ENCODE measurements around the gene GATAD2B.

GATAD2B gene

GRCh38 chr1:153937331-153937730 is 14.6 kb upstream of the GATAD2B start:
- H3K9me3 ChIP-seq (ENCODE audit: control extremely low read depth in 1 of 5, control insufficient read depth in 4 of 5, insufficient read depth in 2 of 5, low read depth in 1 of 5, low read length in 4 of 5), result no peaks in the 10 kb centered on the region
- H3K4me1 ChIP-seq (ENCODE audit: control extremely low read depth in 1 of 4, control insufficient read depth in 4 of 4, insufficient read depth in 4 of 4, low read length in 3 of 4), result no peaks in the 10 kb centered on the region
- H3K4me3 ChIP-seq (ENCODE audit: control insufficient read depth in 1 of 7, extremely low read depth in 1 of 7, insufficient read depth in 4 of 7, low read depth in 2 of 7, low read length in 6 of 7), result no peak overlapping the region
- H3K36me3 ChIP-seq (ENCODE audit: control insufficient read depth in 4 of 4, insufficient read depth in 4 of 4, low read length in 3 of 4), result peaks cover 11 to 92% (median 75%) of the 10 kb centered on the region in 4 experiments
- no peaks in the 10 kb centered on the region for H3K27me3 ChIP-seq (replicated peaks in 2 of 5; ENCODE audit: control insufficient read depth in 4 of 5, insufficient read depth in 5 of 5, low read length in 4 of 5)
- DNase-seq, result no peak
- WGBS (ENCODE audit: insufficient coverage), result 96% methylated on average over 9 of the region's 10 CpGs
- CTCF ChIA-PET, result interaction anchor here (1.0 to 2.0 kb wide), 3 partner anchors 9 to 115 kb away, joined by 3 to 6 read pairs (median 6); partner anchors contain the start of gene DENND4B
- H3K27ac ChIP-seq (ENCODE audit: insufficient read depth in 1 of 2, low read depth in 1 of 2, low read length in 2 of 2, poor library complexity in 1 of 2, severe bottlenecking in 2 of 2), result no peak overlapping the region
- POLR2A ChIA-PET, result no interaction called here

GRCh38 chr1:153936011-153936802 is 13.4 kb upstream of the GATAD2B start:
- peaks cover 11 to 86% (median 72%) of the 10 kb centered on the region in 4 experiments for H3K36me3 ChIP-seq (ENCODE audit: control insufficient read depth in 4 of 4, insufficient read depth in 4 of 4, low read length in 3 of 4)
- ChIA-PET CTCF (interaction anchor here (0.7 kb wide), 1 partner anchor 8 kb away, joined by 3 read pairs; no protein-coding TSS in a partner anchor), POLR2A (no interaction called here)
- H3K4me3 ChIP-seq (ENCODE audit: control insufficient read depth in 1 of 7, extremely low read depth in 1 of 7, insufficient read depth in 4 of 7, low read depth in 2 of 7, low read length in 6 of 7), result no peak overlapping the region
- H3K4me1 ChIP-seq (ENCODE audit: control extremely low read depth in 1 of 4, control insufficient read depth in 4 of 4, insufficient read depth in 4 of 4, low read length in 3 of 4), result no peaks in the 10 kb centered on the region
- no peaks in the 10 kb centered on the region for H3K9me3 ChIP-seq (ENCODE audit: control extremely low read depth in 1 of 5, control insufficient read depth in 4 of 5, insufficient read depth in 2 of 5, low read depth in 1 of 5, low read length in 4 of 5)
- H3K27ac ChIP-seq (ENCODE audit: insufficient read depth in 1 of 2, low read depth in 1 of 2, low read length in 2 of 2, poor library complexity in 1 of 2, severe bottlenecking in 2 of 2), result no peak overlapping the region
- DNase-seq, result no peak
- WGBS (ENCODE audit: insufficient coverage), result 96% methylated on average over 10 of the region's 12 CpGs
- no peaks in the 10 kb centered on the region for H3K27me3 ChIP-seq (replicated peaks in 2 of 5; ENCODE audit: control insufficient read depth in 4 of 5, insufficient read depth in 5 of 5, low read length in 4 of 5)

GRCh38 chr1:153934746-153935145 is 12.0 kb upstream of the GATAD2B start:
- no peak for DNase-seq
- CTCF ChIA-PET, result interaction anchor here (0.6 to 2.5 kb wide), 2 partner anchors 9 kb away, joined by 3 to 10 read pairs; no protein-coding TSS in a partner anchor
- WGBS (ENCODE audit: insufficient coverage), result 96% methylated on average over 9 of the region's 9 CpGs
- no peaks in the 10 kb centered on the region for H3K4me1 ChIP-seq (ENCODE audit: control extremely low read depth in 1 of 4, control insufficient read depth in 4 of 4, insufficient read depth in 4 of 4, low read length in 3 of 4)
- H3K4me3 ChIP-seq (ENCODE audit: control insufficient read depth in 1 of 7, extremely low read depth in 1 of 7, insufficient read depth in 4 of 7, low read depth in 2 of 7, low read length in 6 of 7), result no peak overlapping the region
- no peaks in the 10 kb centered on the region for H3K9me3 ChIP-seq (ENCODE audit: control extremely low read depth in 1 of 5, control insufficient read depth in 4 of 5, insufficient read depth in 2 of 5, low read depth in 1 of 5, low read length in 4 of 5)
- H3K36me3 ChIP-seq (ENCODE audit: control insufficient read depth in 4 of 4, insufficient read depth in 4 of 4, low read length in 3 of 4), result peaks cover 13 to 86% (median 68%) of the 10 kb centered on the region in 4 experiments
- no peak overlapping the region for H3K27ac ChIP-seq (ENCODE audit: insufficient read depth in 1 of 2, low read depth in 1 of 2, low read length in 2 of 2, poor library complexity in 1 of 2, severe bottlenecking in 2 of 2)
- POLR2A ChIA-PET, result interaction anchor here (1.4 kb wide), 1 partner anchor 11 kb away, joined by 5 read pairs; no protein-coding TSS in a partner anchor
- H3K27me3 ChIP-seq (replicated peaks in 2 of 5; ENCODE audit: control insufficient read depth in 4 of 5, insufficient read depth in 5 of 5, low read length in 4 of 5), result no peaks in the 10 kb centered on the region

- ChIA-PET CTCF (interaction anchor here (2.5 kb wide), 1 partner anchor 10 kb away, joined by 10 read pairs; no protein-coding TSS in a partner anchor), POLR2A (interaction anchor here (0.6 to 1.4 kb wide), 2 partner anchors 10 to 430 kb away, joined by 4 to 5 read pairs; no protein-coding TSS in a partner anchor)
- Histone ChIP-seq H3K9me3 (ENCODE audit: control extremely low read depth in 1 of 5, control insufficient read depth in 4 of 5, insufficient read depth in 2 of 5, low read depth in 1 of 5, low read length in 4 of 5) (no peaks in the 10 kb centered on the region), H3K36me3 (ENCODE audit: control insufficient read depth in 4 of 4, insufficient read depth in 4 of 4, low read length in 3 of 4) (peaks cover 15 to 86% (median 65%) of the 10 kb centered on the region in 4 experiments), H3K27ac (ENCODE audit: insufficient read depth in 1 of 2, low read depth in 1 of 2, low read length in 2 of 2, poor library complexity in 1 of 2, severe bottlenecking in 2 of 2) (no peak overlapping the region), H3K27me3 (replicated peaks in 2 of 5; ENCODE audit: control insufficient read depth in 4 of 5, insufficient read depth in 5 of 5, low read length in 4 of 5) (no peaks in the 10 kb centered on the region), H3K4me1 (ENCODE audit: control extremely low read depth in 1 of 4, control insufficient read depth in 4 of 4, insufficient read depth in 4 of 4, low read length in 3 of 4) (no peaks in the 10 kb centered on the region), H3K4me3 (ENCODE audit: control insufficient read depth in 1 of 7, extremely low read depth in 1 of 7, insufficient read depth in 4 of 7, low read depth in 2 of 7, low read length in 6 of 7) (no peak overlapping the region)
- 95% methylated on average over 11 of the region's 11 CpGs for WGBS (ENCODE audit: insufficient coverage)
- DNase-seq, result no peak
Measured at GRCh38 chr1:153933955-153934354, 11.2 kb upstream of the GATAD2B start.

- Histone ChIP-seq H3K27me3 (replicated peaks in 2 of 5; ENCODE audit: control insufficient read depth in 4 of 5, insufficient read depth in 5 of 5, low read length in 4 of 5) (no peaks in the 10 kb centered on the region), H3K4me3 (ENCODE audit: control insufficient read depth in 1 of 7, extremely low read depth in 1 of 7, insufficient read depth in 4 of 7, low read depth in 2 of 7, low read length in 6 of 7) (no peak overlapping the region), H3K9me3 (ENCODE audit: control extremely low read depth in 1 of 5, control insufficient read depth in 4 of 5, insufficient read depth in 2 of 5, low read depth in 1 of 5, low read length in 4 of 5) (no peaks in the 10 kb centered on the region), H3K4me1 (ENCODE audit: control extremely low read depth in 1 of 4, control insufficient read depth in 4 of 4, insufficient read depth in 4 of 4, low read length in 3 of 4) (no peaks in the 10 kb centered on the region), H3K27ac (ENCODE audit: insufficient read depth in 1 of 2, low read depth in 1 of 2, low read length in 2 of 2, poor library complexity in 1 of 2, severe bottlenecking in 2 of 2) (no peak overlapping the region), H3K36me3 (ENCODE audit: control insufficient read depth in 4 of 4, insufficient read depth in 4 of 4, low read length in 3 of 4) (peaks cover 15 to 84% (median 63%) of the 10 kb centered on the region in 4 experiments)
- ChIA-PET CTCF (interaction anchor here (2.5 kb wide), 1 partner anchor 11 kb away, joined by 10 read pairs; no protein-coding TSS in a partner anchor), POLR2A (interaction anchor here (0.6 to 1.4 kb wide), 2 partner anchors 10 to 430 kb away, joined by 4 to 5 read pairs; no protein-coding TSS in a partner anchor)
- no peak for DNase-seq
- 98% methylated on average over 7 of the region's 14 CpGs for WGBS (ENCODE audit: insufficient coverage)
Measured at GRCh38 chr1:153933430-153933829, 10.7 kb upstream of the GATAD2B start.

GRCh38 chr1:153932156-153933131 is 9.7 kb upstream of the GATAD2B start:
- no peaks in the 10 kb centered on the region for H3K9me3 ChIP-seq (ENCODE audit: control extremely low read depth in 1 of 5, control insufficient read depth in 4 of 5, insufficient read depth in 2 of 5, low read depth in 1 of 5, low read length in 4 of 5)
- no peak for DNase-seq
- 98% methylated on average over 15 of the region's 18 CpGs for WGBS (ENCODE audit: insufficient coverage)
- CTCF ChIA-PET, result interaction anchor here (2.5 kb wide), 1 partner anchor 12 kb away, joined by 10 read pairs; no protein-coding TSS in a partner anchor
- no peak overlapping the region for H3K4me3 ChIP-seq (ENCODE audit: control insufficient read depth in 1 of 7, extremely low read depth in 1 of 7, insufficient read depth in 4 of 7, low read depth in 2 of 7, low read length in 6 of 7)
- H3K27ac ChIP-seq (ENCODE audit: insufficient read depth in 1 of 2, low read depth in 1 of 2, low read length in 2 of 2, poor library complexity in 1 of 2, severe bottlenecking in 2 of 2), result no peak overlapping the region
- no peaks in the 10 kb centered on the region for H3K4me1 ChIP-seq (ENCODE audit: control extremely low read depth in 1 of 4, control insufficient read depth in 4 of 4, insufficient read depth in 4 of 4, low read length in 3 of 4)
- H3K27me3 ChIP-seq (replicated peaks in 2 of 5; ENCODE audit: control insufficient read depth in 4 of 5, insufficient read depth in 5 of 5, low read length in 4 of 5), result no peaks in the 10 kb centered on the region
- peaks cover 13 to 78% (median 58%) of the 10 kb centered on the region in 4 experiments for H3K36me3 ChIP-seq (ENCODE audit: control insufficient read depth in 4 of 4, insufficient read depth in 4 of 4, low read length in 3 of 4)
- POLR2A ChIA-PET, result no interaction called here
